Stimulated activated CD4-positive, alpha-beta T cell treated with anti-CD3 and anti-CD28 coated beads, Interleukin-15, amount 100 ng/mL, for 48 hours (primary cell): Measurements from ENCODE around the gene JMJD7.

Experiments used
- DNase-seq, 2 donors: peaks; one replicate each; pipeline ENCODE4 v3.0.0-alpha.2; 2020; ENCODE audit warnings: low read depth in 2 of 2

The JMJD7 gene

DNA sequence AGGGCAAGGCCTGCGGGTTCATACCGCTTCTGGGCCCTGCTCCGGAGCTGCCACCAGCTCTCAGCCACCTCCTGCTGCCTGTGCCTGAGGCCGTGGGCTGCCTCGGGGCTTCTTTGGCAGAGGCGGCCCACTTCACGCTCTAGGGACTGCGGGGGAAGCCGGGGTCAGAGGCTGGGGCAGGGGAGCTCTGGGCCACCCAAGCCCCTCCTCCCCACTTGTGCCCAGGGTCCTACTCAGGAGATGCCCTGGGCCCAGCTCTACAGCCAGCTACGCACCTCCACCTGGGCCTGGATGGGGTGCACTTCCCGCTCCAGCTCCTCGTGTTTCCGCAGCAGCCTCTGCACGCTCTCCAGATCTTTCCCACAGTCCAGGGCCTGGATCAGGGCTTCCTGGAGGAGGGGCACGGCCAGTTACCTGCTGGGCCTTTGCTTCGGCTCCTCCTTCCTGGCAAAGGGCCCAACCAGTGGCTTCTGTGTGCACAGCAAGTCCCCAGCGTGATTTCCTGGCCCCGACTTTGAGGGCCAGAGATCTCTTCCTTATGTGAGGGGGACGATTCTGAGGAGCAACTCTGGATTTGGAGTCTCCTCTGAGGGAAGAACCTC is 34.7 kb downstream of the JMJD7 start:
- DNase-seq = no peak

GRCh38 chr15:41865490-41866055 is 37.7 kb downstream of the JMJD7 start:
- no peak for DNase-seq

GRCh38 chr15:41866263-41866703 is 38.4 kb downstream of the JMJD7 start:
- DNase-seq = no peak

- DNase-seq = no peak
Measured at GRCh38 chr15:41866872-41867579, 39.1 kb downstream of the JMJD7 start.

- no peak for DNase-seq
Measured at GRCh38 chr15:41868321-41868720, 40.4 kb downstream of the JMJD7 start.

DNA sequence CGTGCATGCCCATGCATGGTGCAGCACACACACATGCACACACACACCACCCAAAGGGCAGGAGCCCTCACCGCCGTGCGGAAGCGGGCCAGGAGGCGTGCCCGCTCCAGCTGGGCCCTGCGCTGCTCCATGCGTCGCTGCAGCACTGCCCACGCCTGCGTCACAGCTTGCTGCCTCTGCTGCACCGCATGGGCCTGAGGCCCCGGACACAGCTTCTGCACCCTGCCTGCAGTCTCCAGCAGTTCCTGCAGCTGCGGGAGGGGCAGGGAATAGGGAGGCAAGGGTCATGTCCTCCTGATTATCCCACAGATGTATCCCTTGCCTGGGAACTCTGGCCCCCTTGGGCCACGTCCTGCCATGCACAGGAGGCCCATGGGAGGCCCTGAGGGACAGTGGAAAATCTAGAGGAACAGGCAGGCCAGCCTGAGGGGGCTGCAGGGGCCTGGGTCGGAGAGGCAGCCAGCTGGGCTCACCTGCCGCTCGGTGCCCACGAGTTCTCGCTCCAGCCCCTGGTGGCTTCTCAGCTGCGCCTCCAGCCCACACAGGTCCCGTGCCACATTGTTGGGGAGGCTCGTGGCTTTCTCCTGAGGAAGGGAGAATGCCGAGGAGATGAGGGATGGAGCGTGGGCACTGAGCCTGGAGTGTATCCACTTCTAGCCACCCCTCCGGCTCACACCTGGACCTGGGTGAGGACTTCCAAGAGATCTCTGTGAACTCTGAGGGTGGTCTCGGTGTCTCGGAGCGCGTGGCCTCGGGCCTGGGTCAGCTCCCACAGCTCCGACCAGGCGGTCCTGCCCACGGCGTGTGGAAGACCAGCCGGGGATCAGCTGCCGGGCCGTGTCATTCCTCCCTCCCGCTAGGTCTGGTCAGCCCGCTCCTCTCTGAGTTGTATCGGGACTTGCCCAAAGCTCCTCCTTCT is 42.1 kb downstream of the JMJD7 start:
- DNase-seq = no peak

DNA sequence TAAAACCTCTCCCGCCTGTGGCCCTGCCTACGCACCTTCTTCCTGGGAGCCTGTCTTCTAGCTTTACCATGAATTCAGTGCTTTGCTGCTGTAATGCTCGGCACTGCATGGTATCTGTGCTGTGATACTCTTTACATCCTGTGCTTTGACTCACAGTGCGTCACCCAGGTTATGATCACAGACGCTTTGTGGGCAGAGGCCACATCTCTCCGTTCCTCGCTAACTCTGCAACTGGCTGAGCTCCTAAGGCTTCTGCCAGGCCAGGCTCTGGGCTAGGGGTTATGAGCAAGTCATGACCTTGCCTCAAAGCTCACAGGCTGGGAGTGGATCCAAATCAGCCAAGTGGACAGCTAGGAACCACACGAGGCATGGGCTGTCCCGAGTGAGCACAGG is 42.8 kb downstream of the JMJD7 start:
- DNase-seq = peak; percentile 51 to 75

DNA sequence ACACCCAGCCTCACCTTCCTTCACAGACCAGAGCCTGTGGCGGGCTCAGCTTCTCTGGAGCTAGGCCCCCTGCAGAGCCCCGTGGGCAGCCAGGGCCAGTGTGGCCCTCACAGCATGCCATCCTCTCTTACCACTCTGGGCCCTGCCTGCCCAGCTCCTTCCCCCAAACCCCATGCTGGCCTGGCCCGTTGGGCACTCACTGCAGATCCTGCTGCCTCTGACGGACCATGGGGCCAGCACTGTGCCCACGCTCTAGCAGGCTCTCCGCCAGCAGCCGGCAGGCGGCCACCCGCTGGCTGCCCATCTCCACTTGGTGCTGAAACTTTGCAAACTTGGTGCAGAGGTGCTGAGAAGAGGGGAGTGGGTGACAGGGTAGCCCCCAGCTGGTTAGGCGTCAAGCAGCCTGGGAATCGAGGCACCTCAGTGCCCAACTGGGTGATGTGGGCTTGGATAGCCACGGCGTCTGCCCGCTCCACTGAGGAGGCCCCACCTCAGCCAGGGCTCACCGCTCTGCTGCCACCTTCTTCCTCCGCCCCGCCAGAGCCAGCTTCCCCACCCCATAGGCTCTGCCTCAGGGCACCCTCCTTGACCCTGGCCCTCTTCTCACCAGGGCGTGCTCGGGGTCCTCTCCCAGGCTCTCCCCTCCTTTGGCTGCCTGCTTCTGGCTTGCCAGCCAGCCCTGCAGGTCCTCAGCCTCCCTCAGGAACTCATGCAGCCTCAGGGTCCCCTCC is 43.4 kb downstream of the JMJD7 start:
- no peak for DNase-seq

GRCh38 chr15:41872166-41872747 is 44.4 kb downstream of the JMJD7 start:
- DNase-seq = no peak

DNA sequence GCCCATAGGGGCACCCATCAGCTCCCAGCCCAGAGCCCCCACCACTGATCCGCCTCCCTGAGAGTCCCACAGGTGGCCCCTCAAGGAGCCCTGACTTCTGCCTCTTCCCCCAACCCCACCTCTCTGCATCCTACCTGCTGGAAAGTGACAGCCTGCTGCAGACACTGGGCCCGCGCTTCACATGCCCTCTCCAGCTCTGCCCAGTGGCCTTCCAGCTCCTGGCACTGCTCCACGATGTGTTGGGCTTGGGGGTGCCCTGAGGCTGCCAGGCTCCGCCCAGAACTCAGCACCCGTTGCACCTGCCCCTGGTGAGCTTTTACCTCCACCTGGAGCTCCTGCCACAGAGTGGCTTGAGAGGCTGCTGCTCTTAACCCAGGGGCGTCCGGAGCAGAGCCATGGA is 45.8 kb downstream of the JMJD7 start:
- no peak for DNase-seq

DNA sequence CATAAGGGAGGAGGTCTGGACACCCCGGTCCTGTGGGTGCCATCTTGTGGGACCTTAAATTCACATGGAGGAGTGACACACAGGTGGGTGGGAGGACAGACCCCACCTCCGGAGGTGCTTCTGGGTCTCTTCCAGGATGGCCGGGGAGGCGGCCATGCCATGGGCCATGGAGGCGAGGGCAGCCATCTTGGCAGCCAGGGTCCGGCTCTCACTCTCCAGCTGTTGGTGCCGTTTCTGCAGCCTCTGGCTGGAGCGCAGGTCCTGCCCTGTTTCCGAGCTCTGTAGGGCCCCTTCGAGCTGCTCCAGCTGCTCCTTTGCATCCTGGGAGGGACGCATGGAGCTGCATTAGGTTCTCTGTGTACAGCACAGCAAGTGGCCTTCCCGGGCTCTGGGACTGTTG is 46.8 kb downstream of the JMJD7 start:
- no peak for DNase-seq

DNA sequence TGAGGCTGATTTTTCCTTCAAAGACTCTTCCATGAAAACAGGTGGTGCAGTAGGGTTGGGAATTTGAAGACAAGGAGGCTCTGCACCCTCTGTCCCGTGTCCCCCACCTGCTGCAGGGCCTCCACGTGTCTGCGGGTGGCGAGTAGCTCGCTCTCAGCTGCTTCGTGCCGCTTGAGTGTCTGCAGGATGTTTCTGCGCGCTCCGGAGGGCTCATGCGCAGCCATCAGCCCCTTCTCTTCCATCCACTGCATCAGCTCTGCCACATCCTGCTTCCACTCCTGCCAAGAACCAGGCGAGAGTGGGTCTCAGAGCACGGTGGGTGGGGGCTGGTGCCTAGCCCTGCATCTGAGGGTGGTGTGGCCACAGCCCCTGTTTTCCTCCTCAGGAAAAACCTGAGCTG is 48.1 kb downstream of the JMJD7 start:
- no peak for DNase-seq

GRCh38 chr15:41876689-41877088 is 48.8 kb downstream of the JMJD7 start:
- no peak for DNase-seq

DNA sequence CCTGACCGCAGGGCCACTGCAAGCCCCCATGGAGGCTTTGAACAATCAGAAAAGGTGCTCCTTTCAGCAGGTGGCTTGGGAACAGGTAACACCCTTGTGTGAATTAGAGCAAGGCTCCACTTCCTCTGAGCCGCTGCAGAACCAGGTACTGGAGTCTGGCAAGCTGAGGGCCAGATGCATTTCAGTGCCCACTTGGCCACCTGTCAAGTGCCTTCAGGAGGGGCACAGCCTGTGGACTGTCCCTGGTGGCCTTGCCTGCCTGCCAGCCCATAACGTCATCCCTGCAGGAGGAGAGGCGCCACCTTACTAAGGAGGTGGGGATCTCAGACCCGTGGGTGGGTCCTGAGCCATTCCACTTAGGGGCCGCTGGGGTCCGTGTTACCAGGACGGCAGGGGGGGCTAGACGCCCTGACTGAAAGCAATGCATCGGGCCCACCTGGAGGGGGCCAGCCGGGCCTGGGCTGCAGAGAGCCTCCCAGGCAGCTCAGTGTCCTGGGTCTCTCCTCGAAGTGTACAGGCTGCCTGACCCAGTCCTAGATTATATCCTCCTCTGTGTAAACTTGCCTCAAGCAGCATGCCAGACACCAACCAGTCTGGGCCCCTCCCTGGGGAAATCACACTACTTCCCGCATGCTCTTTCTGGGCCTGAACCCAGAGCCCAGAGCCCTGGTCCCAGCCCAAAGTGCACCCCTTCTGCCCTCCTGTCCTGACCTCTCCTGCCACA is 49.9 kb downstream of the JMJD7 start:
- no peak for DNase-seq

DNA sequence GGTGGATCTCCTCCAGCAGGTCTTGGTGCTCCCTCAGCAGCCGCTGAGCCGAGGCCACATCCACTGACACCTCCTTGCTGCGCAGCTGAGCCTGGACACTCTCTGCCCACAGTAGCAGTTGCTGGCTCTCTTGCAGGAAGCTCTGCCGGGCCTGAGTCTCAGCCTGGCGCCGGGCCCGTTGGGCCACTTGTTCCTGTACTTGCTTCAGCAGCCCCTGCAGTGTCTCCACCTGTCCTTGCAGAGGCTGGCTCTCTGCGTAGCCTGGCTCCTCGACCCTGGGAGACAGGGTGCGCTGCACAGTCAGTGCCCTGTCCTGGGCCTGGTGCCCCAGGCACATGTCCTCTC is 50.4 kb downstream of the JMJD7 start:
- no peak for DNase-seq

DNA sequence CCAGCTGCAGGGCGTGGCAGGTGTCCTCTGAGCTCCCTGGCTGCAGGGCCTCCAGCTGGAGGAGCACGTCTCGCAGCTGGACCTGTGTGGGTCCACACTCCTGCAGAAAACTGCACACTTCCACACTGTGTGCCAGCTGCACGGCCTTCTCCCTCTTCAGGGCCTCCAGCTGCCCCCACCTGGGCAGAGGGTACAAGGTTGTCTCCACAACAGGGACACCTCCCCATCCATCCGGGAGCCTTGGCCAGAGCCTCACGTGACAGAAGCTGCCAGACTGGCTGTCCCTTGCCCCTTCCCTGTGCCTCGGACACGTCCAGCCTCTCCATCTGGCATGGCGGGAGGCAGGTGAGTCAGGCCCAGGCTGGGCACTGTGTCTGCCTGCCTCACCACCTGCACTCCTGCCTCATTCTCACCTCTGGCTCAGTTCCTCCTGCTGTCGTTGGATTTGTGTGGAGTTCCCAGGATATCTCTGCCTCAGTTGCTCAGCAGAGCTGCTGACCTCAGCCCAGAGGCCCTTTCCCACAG is 51.5 kb downstream of the JMJD7 start:
- no peak for DNase-seq

GRCh38 chr15:41880156-41880877 is 52.4 kb downstream of the JMJD7 start:
- DNase-seq = no peak

GRCh38 chr15:41881086-41881485 is 53.2 kb downstream of the JMJD7 start:
- no peak for DNase-seq

DNA sequence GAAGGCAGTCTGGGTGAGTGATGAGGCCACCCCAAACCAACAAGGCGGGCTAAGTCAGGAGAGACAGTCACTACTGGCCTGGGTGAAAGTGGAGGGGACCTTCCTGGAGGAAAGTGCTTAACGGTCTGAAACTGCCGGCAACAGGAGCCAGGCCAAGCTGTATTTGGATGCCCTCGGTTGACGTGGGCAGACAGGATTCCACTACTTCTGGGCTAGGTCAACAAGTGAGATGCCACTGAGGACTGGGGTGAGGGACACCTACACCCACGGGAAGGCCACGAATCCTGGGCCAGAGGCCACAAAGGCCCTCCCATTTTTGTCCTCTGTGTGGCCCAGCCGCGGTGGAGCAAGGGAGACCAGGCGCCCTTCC is 53.6 kb downstream of the JMJD7 start:
- no peak for DNase-seq
